Upper lobe of left lung (tissue), 6 donors: ENCODE measurements around the gene KCNK4. TPM values are rescaled to one million over a fixed set of nuclear protein-coding genes. Genes with fewer than 3 reads are reported as not detected.

Source experiments
- ATAC-seq, 2 donors: fragments of 200-7000 bp; cut with Tn5 transposase; one replicate each; pipeline ENCODE4 v1.9.1; 2022; ENCODE audit warnings: mild to moderate bottlenecking in 2 of 2, moderate library complexity in 2 of 2; ENCODE audit not compliant: low FRiP score in 2 of 2
- DNase-seq, 2 donors: peaks; one replicate each; pipeline ENCODE4 v3.0.0-alpha.2; 2019 to 2020
- H3K27ac ChIP-seq, 4 donors: fragments of 200-600 bp; sonication (generic); one replicate each; pipeline ENCODE4 v1.5.1; 2016 to 2019
- H3K27me3 ChIP-seq, 4 donors: fragments of 200-600 bp; sonication (generic); one replicate each; pipeline ENCODE4 v1.5.1; 2017 to 2019
- H3K36me3 ChIP-seq, 4 donors: fragments of 200-600 bp; sonication (generic); one replicate each; pipeline ENCODE4 v1.5.1; 2016 to 2019
- H3K4me1 ChIP-seq, 4 donors: fragments of 200-600 bp; sonication (generic); one replicate each; pipeline ENCODE4 v1.5.1; 2018 to 2019
- H3K4me3 ChIP-seq, 4 donors: fragments of 200-600 bp; sonication (generic); one replicate each; pipeline ENCODE4 v1.5.1; 2017 to 2019; ENCODE audit warnings: mild to moderate bottlenecking in 2 of 4, moderate library complexity in 1 of 4
- H3K9me3 ChIP-seq, 4 donors: fragments of 200-600 bp; sonication (generic); one replicate each; pipeline ENCODE4 v1.5.1; 2018 to 2019
- CTCF ChIP-seq, 6 experiments: fragments of 450-650 bp in 4 of 6; fragments of 200-600 bp in 2 of 6; sonication (generic) in 2 of 6; IDR thresholded peaks; one replicate each; pipeline ENCODE4 v1.5.1; 2016 to 2019; ENCODE audit warnings: antibody characterized with exemption in 6 of 6
- EP300 ChIP-seq, 4 donors: sonication (generic); formaldehyde crosslinking; IDR thresholded peaks; one replicate each; pipeline ENCODE4 v1.5.1; 2017; ENCODE audit warnings: antibody characterized with exemption in 4 of 4, control low read depth in 2 of 4
- POLR2A ChIP-seq, 4 donors: fragments of 450-650 bp; IDR thresholded peaks; one replicate each; pipeline ENCODE4 v1.5.1; 2016 to 2017; ENCODE audit warnings: antibody characterized with exemption in 4 of 4, mild to moderate bottlenecking in 2 of 4
- POLR2AphosphoS5 ChIP-seq, 2 donors: sonication (generic); formaldehyde crosslinking; IDR thresholded peaks; one replicate each; pipeline ENCODE4 v1.5.1; 2017; ENCODE audit warnings: antibody characterized with exemption in 2 of 2
- WGBS, 2 donors: methylation state at CpG; one replicate each; pipeline ENCODE4 v1.1.5; 2017 to 2018; 5-methylcytosine and 5-hydroxymethylcytosine counted together
- total RNA-seq, 6 donors: library from RNA; depleted of rRNA in 4 of 6; stranded (reverse); fragments of >200 nt in 4 of 6; gene quantifications; one replicate each; pipeline versions ENCODE4 v1.1.0 to v1.2.1, GENCODE V29; 2016 to 2021
- donor health status: DM: no; HTN: no; CAD: no; lungs with moderate emphysema.
- donor health status: DM: no; HTN: yes; CAD: no; lungs with severe emphysema.

KCNK4 gene
- total RNA-seq, 6 donors from 2014 or later = 0.17 to 0.55 (median 0.26) TPM; not detected in 3

DNA sequence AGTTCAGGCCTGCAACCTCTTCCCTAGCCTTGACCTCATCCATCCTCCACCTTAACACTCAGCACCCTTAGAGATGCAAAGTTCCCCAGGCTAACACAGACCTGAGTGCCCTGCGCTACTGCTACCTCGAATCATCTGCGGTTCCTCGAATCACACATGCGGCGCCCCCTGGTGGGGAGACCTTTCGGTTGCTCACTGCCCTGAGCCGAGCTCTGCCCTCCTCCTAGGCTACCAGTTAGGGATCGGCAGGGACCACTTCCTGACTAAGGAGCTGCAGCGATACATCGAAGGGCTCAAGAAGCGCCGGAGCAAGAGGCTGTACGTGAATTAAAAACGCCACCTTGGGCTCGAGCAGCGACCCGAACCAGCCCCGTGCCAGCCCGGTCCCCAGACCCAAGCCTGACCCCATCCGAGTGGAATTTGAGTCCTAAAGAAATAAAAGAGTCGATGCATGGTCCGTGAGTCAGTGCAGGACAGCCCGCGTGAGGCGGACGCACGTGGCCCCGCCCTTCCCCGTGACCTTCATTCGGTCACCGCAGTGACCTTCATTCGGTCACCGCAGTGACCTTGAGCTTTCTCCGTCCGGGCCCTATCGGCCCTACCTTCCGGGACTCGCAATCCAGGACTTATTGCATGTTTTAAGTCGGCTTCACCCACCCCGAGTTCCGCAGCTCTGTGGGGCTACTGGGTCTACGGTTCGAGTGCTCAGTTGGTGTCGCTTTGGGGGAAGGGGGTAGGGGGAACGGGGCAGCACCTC, 13.4 kb downstream of the KCNK4 start:
- ATAC-seq = peak; percentile 73 to 82
- peaks cover 30 to 47% (median 43%) of the 10 kb centered on the region in 4 donors for H3K4me1 ChIP-seq
- peaks cover 0 to 14% (median 9%) of the 10 kb centered on the region in 4 donors for H3K27me3 ChIP-seq
- H3K4me3 ChIP-seq = peak overlapping the region; percentile 46 to 96 (median 87)
- H3K36me3 ChIP-seq = peaks cover 0 to 9% (median 0%) of the 10 kb centered on the region in 4 donors
- peak; percentile 91 to 97 for DNase-seq
- peak overlapping the region; percentile 91 to 97 (median 94) for H3K27ac ChIP-seq
- H3K9me3 ChIP-seq = no peaks in the 10 kb centered on the region
- TF ChIP-seq POLR2AphosphoS5 (IDR thresholded peaks at IDR 0.05) (peak in 1 of 2 donors; percentile 1), POLR2A (IDR thresholded peaks at IDR 0.05) (no peak), EP300 (IDR thresholded peaks at IDR 0.05) (no peak), CTCF (IDR thresholded peaks at IDR 0.05) (peak; percentile 80 to 95 (median 92))
- 0 to 1% methylated on average over 27 to 46 of the region's 46 CpGs for WGBS, 2 donors

DNA sequence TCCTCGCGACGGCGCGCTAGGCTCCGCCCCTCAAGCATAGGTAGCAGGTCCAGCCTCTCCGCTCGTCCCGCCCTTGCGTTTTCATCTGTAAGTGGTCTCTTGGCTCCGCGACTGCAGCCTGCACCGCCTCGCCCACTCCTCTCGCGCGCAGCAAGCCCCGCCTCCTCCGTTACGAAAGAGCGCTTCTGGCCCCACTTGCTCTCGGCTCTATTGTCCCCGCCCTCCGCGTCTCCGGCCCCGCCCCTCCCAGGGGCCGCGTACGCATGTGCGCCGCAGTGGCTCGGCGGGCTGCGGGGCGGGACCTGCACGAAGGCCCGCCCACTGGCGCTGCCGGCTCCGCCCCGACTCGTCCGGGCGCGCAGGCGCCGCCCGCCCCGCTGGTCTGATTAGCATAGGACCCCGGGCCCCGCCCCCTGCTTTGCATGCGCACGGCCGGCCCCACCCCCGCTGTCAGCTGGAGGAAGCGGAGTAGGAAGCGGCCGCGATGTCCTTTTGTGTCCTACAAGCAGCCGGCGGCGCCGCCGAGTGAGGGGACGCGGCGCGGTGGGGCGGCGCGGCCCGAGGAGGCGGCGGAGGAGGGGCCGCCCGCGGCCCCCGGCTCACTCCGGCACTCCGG, 14.1 kb downstream of the KCNK4 start, which contains the start of gene ESRRA:
Gene ESRRA (plus strand): TSS at position 450 of the 616 bp plus-strand sequence. CDS start 1,656 bp downstream, outside the sequence.
- DNase-seq = peak; percentile 100
- peak; percentile 95 to 96 for ATAC-seq
- peaks cover 0 to 7% (median 3%) of the 10 kb centered on the region in 4 donors for H3K27me3 ChIP-seq
- TF ChIP-seq EP300 (IDR thresholded peaks at IDR 0.05) = peak in 1 of 4 donors; percentile 57
- TF ChIP-seq CTCF (IDR thresholded peaks at IDR 0.05) = no peak
- TF ChIP-seq POLR2AphosphoS5 (IDR thresholded peaks at IDR 0.05) = peak; percentile 31 to 64
- peak in 1 of 4 donors; percentile 69 for TF ChIP-seq POLR2A (IDR thresholded peaks at IDR 0.05)
- peak within 1 kb of the TSS; percentile 65 to 96 (median 87) for H3K4me3 ChIP-seq
- peak within 1 kb of the TSS; percentile 91 to 97 (median 96) for H3K27ac ChIP-seq
- peaks cover 24 to 41% (median 36%) of the 10 kb centered on the region in 4 donors for H3K4me1 ChIP-seq
- peaks cover 0 to 9% (median 0%) of the 10 kb centered on the region in 4 donors for H3K36me3 ChIP-seq
- 1% methylated on average over 18 of the region's 81 CpGs; no CpG with 5 or more reads in 1 of the 2 donors for WGBS, 2 donors
- H3K9me3 ChIP-seq = no peaks in the 10 kb centered on the region

- Histone ChIP-seq H3K4me1 (peaks cover 17 to 33% (median 29%) of the 10 kb centered on the region in 4 donors), H3K36me3 (peaks cover 0 to 9% (median 0%) of the 10 kb centered on the region in 4 donors), H3K4me3 (peak overlapping the region; percentile 65 to 96 (median 87)), H3K27ac (peak overlapping the region; percentile 88 to 97 (median 96)), H3K9me3 (no peaks in the 10 kb centered on the region), H3K27me3 (no peaks in the 10 kb centered on the region)
- no peak for TF ChIP-seq EP300 (IDR thresholded peaks at IDR 0.05)
- peak in 5 of 6 experiments; percentile 12 to 46 (median 17) for TF ChIP-seq CTCF (IDR thresholded peaks at IDR 0.05)
- peak in 1 of 2 donors; percentile 66 for TF ChIP-seq POLR2AphosphoS5 (IDR thresholded peaks at IDR 0.05)
- TF ChIP-seq POLR2A (IDR thresholded peaks at IDR 0.05) = peak in 3 of 4 donors; percentile 27 to 80 (median 64)
- WGBS, 2 donors = 0 to 1% methylated on average over 22 to 40 of the region's 71 CpGs
- ATAC-seq (peak; percentile 13 to 24), DNase-seq (peak; percentile 89 to 94)
Observed at GRCh38 chr11:64305691-64306562, 14.8 kb downstream of the KCNK4 start.

DNA sequence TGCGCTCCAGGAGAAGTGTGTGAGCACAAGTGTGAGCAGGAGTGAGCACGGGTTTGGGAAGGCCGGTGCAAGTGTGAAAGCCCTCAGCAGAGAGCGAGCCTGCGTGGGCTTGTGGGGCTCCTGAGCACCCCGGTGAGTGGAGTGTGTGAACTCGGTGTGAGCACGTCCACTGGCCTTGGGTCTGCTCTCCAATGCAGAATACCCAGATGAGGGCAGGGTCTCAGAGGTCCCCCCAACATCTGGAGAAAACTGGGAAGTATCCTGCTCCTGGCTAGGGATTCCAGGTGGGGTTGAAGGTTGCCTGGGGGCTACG, 15.4 kb downstream of the KCNK4 start:
- WGBS, 2 donors = 19 to 28% methylated on average over 7 of the region's 9 CpGs
- DNase-seq (peak in 1 of 2 donors; percentile 39), ATAC-seq (no peak)
- Histone ChIP-seq H3K9me3 (no peaks in the 10 kb centered on the region), H3K36me3 (peaks cover 0 to 9% (median 3%) of the 10 kb centered on the region in 4 donors), H3K4me1 (peaks cover 14 to 28% (median 23%) of the 10 kb centered on the region in 4 donors), H3K4me3 (peak overlapping the region; percentile 65 to 96 (median 87)), H3K27ac (peak overlapping the region; percentile 88 to 97 (median 96)), H3K27me3 (no peaks in the 10 kb centered on the region)
- TF ChIP-seq CTCF (IDR thresholded peaks at IDR 0.05) = no peak
